ENCODE results near the gene LPCAT2.

GRCh38 chr16:55500530-55501011, 8.3 kb upstream of the LPCAT2 start:
- TF ChIP-seq CTCF (IDR thresholded peaks at IDR 0.05) (no peak), POLR2AphosphoS5 (IDR thresholded peaks at IDR 0.05) (no peak)
